Stimulated activated CD4-positive, alpha-beta T cell treated with anti-CD3 and anti-CD28 coated beads, Interleukin-1b, Interleukin-23, amount 100 ng/mL, for 1 hour (primary cell): Measurements from ENCODE around the gene SYAP1.
"Not testable (repeated sequence)": the region's sequence is repeated elsewhere in the genome, so short reads cannot be mapped to it uniquely, and the experiment has no call there.

Experiments
- DNase-seq, 2 donors: peaks; one replicate each; pipeline ENCODE4 v3.0.0-alpha.2; 2020; ENCODE audit warnings: low read depth in 2 of 2

SYAP1 gene

GRCh38 chrX:16779815-16780214, 60.4 kb downstream of the SYAP1 start:
- DNase-seq, result not testable (repeated sequence)

- no peak for DNase-seq
Measured at GRCh38 chrX:16783452-16783851, 64.0 kb downstream of the SYAP1 start.

- not testable (repeated sequence) for DNase-seq
Measured at GRCh38 chrX:16784440-16784839, 65.0 kb downstream of the SYAP1 start.

- no peak for DNase-seq
Measured at GRCh38 chrX:16785247-16786138, 66.1 kb downstream of the SYAP1 start.

- DNase-seq, result peak; percentile 75 to 80
Measured at GRCh38 chrX:16786139-16786790, 66.9 kb downstream of the SYAP1 start, which contains the start of gene TXLNG. TXLNG (plus strand) TSS chrX:16786466; CDS start chrX:16786488, 22 bp downstream.

- peak in 1 of 2 donors; percentile 10 for DNase-seq
Measured at GRCh38 chrX:16786791-16787735, 67.7 kb downstream of the SYAP1 start.

- no peak for DNase-seq
Measured at GRCh38 chrX:16788477-16788876, 69.1 kb downstream of the SYAP1 start.

GRCh38 chrX:16796298-16796697, 76.9 kb downstream of the SYAP1 start:
- no peak for DNase-seq

- DNase-seq, result no peak
Measured at GRCh38 chrX:16797358-16797757, 77.9 kb downstream of the SYAP1 start.

GRCh38 chrX:16797841-16798240, 78.4 kb downstream of the SYAP1 start:
- no peak for DNase-seq

- no peak for DNase-seq
Measured at GRCh38 chrX:16804923-16805464, 85.6 kb downstream of the SYAP1 start.

GRCh38 chrX:16807548-16807947, 88.1 kb downstream of the SYAP1 start:
- no peak for DNase-seq

GRCh38 chrX:16807976-16808542, 88.6 kb downstream of the SYAP1 start:
- DNase-seq, result no peak

GRCh38 chrX:16814597-16814996, 95.2 kb downstream of the SYAP1 start:
- no peak for DNase-seq
